Right renal cortex interstitium (tissue), 3 donors: ENCODE data around the gene STX18. TPM values are rescaled to one million over a fixed set of nuclear protein-coding genes. Genes with fewer than 3 reads are reported as not detected.

ENCODE experiments used
- DNase-seq, 3 donors: peaks; one replicate each; pipeline ENCODE4 v3.0.0-alpha.2; 2013; ENCODE audit warnings: low read depth in 3 of 3, low spot score in 2 of 3
- polyA plus RNA-seq, 3 donors: library from polyadenylated mRNA; unstranded; fragments of 120-200 nt; gene quantifications; one replicate each; pipeline ENCODE4 v1.2.1, GENCODE V29; 2013; ENCODE audit not compliant: insufficient read length in 3 of 3

Gene STX18
- polyA plus RNA-seq, 3 donors = 73.9 to 82.1 (median 80.7) TPM

DNA sequence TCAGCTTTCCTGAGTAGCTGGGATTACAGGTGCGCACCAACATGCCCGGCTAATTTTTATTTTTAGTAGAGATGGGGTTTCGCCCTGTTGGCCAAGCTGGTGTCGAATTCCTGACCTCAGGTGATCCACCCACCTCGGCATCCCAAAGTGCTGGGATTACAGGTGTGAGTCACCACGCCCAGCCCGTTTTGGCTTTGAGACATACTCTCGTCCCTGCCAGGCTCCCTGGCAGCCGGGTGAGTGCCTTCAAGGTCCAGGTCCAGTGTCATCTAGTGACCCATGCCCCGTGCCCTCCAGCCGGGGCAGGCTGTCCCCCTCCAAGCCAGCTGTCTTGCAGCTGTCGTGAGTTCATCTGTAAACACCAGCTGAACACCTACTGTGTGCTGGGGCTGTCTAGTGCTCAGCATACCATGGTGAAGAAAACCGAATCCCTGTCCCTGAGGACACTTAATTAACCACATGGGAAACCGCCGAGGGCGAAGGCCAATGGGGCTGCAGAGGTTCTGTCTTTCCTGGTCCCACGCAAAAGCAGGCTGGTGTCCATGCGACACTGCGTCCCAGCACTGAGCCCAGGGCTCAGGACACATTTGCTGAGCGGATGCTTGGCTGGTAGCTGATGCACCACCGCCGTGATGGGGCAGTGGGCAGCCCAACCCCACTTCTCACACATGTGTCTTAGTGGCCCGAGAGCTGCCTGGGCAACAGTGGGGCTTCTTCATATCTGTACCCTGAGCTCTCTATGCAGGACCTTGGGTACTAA lies 133.1 kb downstream of the STX18 start:
- no peak for DNase-seq

DNA sequence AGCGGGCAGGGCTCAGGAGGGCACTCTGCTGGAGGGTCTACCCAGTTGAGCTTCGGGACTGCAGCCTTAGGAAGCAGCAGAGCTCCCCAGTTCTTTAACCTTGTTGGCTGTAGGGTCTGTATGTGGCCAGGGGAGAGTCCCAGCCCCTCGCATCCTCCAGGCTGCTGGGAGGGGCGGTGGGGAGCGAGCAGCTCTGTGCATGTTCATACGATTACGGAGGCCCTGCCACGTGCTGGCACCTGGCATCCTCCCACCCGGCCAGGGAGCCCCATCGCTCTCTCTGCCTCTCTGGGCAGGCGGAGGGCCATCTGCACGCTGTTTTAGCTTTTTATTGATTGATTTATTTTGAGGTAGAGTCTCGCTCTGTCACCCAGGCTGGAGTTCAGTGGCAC lies 133.7 kb downstream of the STX18 start:
- DNase-seq = no peak

DNA sequence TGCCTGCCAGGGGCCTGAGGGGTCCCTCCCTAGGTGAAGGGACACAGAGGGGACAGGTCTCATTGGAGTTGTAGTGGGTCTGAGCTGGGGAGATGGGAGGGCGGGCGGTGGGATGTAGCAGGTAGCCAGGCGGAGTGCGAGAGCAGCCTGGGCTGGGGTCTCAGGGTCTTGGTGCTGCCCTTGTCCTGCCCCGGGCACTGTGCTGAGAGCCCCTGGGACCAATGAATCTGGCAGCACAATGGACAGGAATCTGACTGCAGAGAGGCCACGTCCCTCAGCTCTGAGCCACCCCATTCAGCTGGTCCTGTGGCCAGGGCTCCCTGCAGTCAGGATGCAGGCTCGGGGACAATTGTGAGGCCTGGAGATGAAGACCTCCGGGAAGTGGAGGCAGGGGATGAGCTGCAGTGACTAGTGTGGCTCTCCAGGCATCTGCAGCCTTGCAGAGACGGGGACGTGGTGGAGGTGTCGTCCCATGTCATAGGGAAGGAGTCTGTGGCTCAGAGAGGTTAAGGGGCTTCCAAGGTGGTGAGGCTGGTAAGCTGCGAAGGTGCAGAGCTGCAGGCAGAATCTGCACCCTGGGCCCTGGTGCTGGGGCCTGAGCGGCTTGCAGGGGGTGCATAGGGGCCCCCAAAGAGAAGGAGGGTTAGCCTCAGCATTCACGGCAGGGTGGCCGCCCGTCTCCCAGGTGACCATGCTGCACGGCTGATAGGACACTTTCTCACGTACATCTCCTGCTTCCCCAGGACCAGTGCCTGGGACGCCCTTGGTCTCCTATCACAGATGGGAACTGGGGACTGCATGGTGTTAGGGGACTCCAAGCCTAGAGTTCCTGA lies 134.3 kb downstream of the STX18 start:
- DNase-seq = no peak

DNA sequence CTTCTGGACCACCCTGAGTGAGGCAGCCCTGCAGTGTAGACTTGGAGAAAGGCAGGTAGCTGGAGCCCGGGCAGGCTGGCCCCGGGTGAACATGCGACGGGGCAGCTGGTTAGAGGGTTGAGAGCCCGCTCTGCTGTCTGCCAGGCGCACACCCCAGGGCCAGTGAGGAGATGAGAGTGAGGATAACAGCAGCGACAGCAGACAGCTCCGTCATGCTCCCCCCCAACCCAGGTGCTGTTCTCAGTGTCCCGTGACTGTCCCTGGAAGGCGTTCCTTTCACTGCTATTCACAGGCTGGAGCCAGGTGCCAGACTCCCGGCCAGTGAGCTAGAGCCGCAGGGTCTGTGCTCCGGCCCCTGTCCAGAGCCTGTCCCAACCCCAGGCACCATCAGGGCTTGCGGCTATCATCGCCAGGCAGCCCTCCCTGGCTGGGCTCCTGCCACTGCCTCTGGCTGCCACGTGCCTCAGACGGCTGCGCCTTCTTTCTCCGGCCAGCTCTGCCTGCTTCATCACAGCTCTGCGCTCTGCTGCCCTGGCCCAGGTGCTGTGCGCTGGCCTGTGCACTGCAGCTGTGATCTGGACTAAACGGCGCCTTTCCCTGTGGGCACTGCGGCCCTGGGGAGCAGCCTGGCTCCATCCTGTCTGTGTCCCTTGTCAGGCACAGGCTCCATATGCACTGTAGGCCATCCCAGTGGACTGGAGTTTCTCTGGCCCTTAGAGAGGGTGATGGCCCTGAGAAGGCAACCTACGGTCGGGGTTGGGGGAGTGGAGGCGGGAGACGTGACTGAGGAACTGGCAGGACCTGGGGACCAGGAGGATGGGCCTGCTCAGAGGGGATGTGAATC lies 135.2 kb downstream of the STX18 start:
- no peak for DNase-seq

DNA sequence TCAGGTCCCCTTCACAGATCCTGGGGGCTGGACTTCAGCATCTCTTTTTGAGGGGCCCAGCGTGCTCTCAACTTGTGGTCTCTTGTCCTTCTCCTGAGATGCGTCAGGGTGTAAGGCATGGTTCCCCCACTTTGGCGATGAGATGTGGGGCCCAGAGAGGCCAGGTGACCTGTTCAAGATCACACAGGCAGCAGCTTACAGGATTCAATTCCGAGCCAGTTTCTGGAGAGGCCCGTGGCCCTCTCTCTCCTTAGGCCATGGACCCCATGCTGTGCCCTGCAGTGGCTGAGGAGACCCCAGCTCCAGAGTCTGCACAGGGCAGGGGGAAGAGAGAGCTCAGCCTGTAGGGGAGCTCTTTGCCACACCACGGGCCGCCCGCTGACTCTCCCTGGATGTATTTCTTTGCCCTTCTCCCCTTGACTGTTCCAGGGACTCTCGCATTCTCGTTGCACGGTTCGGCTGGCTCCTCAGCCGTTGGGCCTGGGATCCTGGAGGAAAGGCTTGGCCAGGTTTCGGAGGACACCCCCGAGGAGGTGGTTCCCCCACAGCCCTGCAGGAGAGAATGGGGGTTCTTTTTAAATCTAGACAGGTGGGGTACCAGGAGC lies 136.4 kb downstream of the STX18 start:
- no peak for DNase-seq

DNA sequence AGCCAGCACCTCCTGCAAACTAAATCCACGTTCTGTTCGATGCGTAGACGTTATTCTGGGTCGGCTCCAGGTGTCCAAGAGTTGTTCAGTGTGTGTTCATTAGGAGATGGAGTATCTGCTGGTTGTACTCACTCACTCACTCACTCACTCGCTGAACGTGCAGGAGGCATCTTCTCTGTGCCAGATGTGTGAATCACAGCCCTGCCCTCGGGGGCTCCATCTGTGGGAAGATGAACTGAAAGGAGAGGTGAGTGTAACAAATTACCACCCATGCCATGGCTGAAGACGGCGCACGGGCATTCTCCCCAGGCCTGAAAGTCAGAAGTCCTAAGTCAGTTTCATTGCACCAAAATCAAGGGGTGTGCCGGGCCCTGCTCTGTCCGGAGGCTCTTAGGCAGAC lies 138.9 kb downstream of the STX18 start:
- DNase-seq = no peak

DNA sequence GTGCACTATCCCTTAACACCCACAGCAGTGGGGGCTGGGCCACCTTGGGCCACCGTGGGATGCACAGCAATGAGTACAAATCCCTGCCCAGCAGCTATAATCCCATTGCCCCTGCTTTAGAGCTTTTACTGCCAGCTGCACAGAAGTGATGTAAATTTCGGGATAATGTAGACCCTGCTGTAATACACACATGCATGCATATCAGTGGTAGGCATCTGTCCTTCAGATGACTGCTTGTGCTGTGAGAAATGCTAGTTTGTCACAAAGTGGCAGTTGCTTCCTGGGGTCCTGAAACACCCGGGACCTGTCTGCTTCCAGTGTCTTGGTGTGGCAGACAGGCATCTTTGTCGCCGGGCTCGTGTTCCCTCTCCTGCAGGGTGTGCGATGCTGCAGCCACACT lies 140.8 kb downstream of the STX18 start:
- no peak for DNase-seq

DNA sequence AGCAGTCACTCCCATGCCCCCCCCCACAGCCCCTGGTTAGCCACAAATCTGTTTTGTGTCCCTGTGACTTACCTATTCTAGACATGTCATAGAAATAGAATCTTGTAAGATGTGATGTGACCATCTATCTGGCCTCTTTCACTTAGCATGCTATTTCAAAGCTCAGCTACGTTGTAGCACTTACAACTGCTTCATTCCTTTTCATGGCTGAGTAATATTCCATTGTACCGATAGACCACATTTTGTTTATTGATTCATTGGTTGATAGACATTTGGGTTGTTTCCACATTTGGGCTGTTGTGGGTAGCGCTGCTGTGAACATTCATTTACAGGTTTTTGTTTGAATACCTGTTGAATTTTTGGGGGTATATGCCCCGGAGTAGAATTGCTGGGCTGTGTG lies 143.4 kb downstream of the STX18 start:
- DNase-seq = no peak

DNA sequence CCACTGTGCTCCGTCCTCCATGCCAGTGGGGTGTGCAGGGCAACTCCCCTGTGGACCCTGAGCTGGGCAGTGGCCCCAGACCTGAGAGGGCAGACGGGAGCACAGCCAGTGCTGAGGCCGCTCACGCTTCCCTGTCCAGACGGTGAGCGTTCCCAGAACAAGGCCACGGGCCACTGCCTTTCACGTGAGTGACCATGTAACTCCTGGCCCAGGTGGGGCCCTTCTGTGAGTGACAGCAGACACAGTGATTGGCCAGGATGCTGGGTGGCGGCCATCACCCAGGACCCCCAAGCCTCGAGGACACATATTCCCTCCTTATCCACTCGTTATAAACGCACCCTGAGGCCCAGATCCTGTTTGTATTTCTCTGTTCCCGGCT lies 144.4 kb downstream of the STX18 start:
- no peak for DNase-seq

DNA sequence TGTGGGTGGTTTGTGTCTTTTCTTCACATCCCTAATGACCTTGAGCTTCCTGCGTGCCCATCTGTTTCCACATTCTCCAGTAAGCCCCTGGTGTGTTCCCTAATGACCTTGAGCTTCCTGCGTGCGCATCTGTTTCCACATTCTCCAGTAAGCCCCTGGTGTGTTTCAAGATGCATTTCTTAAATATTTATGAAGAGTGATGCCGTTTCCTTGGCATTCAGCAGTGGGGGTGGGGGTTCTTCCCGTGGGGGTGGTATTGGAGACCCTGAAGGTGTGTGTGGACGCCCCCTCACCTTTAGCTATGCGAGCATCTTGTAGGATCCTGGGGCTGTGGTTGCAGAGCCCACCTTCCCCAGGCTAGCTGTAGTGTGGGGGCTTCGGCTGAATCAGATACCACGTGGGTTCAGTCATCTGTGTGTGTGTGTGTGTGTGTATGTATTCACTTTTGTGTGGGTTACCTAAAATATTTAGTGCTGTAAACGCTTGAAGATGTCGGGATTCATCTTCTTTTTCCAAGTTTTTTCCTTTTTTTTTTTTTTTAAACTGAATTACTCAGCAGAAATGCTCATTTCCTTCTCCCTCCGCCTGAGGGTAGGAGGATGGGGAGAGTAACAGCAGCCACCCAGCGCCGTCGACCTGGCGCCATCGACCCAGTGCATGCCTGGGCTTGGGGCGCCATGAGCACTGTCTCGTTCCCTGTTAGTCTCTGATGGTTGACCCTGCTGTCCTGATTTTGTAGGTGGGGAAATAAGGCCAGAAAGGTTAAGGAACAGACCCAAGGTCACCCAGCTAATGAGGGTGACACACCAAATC lies 145.0 kb downstream of the STX18 start:
- DNase-seq = no peak

DNA sequence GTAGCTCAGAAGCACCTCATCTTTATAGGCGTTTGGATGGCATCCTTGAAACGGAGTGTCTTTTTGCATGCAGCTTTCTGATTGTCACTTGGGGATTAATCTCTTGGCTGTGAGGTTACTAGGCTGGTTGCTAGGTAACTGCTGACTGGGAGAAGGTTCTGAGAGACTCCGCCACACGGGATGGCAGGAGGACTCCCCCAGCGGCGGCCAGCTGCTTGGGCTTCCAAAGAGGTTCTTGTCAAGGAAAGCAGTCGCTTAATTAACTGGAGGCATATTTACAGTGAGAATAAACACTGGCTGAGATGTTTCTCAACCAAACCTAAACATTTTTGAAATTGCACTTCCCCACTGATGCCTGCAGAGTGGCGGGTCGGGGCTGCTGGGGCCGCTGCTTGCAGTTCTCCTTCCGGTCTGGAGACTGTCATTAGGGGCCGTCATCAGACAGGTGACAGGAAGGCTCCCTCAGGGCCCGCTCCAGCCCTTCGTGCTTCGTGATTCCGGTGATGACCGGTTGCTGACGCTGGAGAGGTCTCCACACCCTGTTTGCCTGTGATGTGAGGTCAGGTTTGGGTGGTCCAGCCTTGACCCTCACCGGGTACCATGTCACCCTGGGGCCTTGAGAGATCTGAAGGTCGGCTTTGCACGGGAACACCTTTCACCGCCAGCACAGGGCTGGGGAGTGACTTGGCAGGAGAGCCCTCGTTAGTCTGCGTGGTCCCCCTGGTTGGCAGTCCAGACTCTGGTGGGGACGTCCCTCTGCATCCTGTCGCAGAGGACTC lies 145.8 kb downstream of the STX18 start:
- DNase-seq = no peak

DNA sequence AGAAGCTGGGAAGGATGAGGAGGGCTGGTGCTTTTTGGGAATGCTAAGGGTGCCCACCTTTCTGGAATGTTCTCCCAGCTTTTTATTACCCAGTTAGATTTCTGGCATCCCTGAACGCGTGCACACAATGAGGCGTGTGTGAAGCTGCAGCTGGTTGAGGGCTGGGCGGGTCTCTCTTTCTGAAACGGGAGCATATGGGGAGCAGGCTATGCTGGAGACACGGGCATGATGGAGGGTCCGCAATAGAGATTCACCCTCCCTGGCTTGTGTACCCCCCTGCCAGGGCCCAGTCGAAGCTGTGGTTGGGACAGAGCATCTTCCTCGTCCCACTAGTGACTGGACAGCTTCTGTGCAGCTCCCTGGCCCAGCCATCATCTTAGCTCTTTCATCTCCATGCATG lies 146.5 kb downstream of the STX18 start:
- no peak for DNase-seq

DNA sequence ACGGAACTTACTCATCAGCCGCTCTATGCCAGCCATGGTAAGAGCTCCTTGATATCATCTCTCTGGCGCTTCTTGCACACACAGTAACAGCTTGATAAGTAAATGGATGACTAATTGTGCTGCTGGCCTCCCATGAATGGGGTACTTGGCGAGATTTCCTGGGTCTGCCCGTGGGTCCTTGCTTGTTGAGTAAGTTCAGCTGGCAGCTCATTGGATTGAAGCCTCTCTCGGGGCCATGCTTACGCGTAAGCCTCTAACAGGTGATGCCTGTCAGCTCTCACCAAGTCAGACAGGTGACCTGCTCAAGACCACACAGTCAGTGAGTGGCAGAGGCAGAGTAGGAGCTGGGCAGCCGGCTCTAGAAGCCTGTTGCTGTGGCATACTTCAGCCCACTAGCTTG lies 147.2 kb downstream of the STX18 start:
- no peak for DNase-seq

DNA sequence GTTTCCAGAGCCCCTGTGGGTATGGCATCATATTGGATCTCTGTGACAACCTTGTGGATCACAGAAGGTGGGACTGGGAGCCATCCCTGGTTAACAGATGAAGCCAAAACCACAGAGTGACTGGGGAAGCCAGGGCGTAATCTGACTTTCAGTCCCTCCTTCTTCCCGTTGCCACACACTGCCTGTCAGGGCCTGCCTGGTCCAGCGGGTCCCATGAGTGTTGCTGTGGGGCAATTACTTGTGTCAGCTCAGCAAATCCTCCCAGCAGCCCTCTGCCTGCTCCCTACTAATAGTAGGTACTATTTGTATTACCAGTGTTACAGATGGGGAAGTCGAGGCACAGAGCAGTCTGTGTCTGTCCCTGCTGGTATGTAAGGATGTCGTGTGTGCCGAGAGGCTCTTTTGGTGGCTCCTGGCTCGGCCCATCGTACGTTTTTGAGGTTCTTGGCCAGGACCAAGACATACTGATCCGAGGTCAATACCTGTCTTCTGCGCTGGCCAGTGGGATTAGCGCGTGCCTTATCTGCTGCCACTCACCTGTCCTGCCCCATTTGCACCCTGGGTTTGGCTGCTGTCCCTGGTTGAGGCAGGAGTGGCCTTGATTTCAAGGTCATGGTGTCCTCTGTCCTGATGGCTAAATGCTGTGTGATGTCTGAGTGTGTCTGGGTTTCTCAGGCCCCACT lies 149.2 kb downstream of the STX18 start:
- DNase-seq = no peak

DNA sequence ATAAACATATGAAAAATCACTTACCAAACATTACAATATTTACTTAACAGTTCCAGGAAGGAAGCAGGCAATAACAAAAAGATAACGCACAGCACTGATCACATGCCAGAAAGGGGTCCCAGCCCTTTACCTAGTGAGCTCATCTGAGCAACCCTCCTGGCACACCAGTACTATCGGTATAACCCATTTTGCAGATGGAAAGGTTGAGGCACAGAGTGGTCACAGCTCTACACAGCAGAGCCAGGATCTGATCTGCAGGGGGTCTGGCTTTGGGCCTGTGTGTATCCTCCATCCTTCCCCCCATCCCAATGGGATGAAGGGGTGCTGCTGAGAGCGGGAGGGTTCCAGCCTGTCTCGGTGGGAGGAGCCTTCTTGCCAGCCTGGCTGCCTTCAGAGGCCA lies 150.0 kb downstream of the STX18 start:
- DNase-seq = no peak

DNA sequence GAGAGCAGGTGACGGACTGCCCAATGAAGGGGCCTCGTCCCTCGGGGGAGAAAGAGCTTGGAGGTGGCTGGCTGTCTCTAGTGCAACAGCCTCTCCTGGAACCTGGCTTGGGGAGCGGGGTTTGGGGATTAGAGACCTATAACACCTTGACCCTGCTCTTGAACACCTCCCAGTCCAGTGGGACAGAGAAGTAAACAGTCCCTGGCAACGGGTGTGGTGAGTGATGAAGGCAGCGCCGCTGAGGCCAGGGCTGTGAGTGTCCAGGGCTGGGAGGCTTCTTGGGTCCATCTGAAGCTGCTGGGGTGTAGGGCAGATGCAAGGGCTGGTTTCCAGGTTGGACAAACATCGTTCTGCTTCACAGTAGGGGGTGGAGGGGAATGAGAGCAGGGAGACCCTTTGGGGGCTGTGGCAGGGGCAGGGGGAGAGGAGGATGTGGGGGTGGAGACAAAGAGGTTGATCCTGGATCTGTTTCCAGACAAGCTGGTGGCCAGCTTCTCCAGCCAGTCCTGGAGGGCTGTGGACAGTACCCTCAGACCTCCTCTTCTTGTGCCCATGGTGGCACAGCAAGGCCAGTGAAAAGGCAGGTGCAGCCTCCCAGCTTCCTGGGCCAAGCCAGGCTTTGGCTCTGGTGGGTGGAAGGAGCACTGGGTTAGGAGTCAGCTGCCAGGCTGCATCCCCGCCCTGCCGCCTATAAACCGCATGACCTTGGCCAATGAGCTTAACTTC lies 151.2 kb downstream of the STX18 start:
- no peak for DNase-seq

DNA sequence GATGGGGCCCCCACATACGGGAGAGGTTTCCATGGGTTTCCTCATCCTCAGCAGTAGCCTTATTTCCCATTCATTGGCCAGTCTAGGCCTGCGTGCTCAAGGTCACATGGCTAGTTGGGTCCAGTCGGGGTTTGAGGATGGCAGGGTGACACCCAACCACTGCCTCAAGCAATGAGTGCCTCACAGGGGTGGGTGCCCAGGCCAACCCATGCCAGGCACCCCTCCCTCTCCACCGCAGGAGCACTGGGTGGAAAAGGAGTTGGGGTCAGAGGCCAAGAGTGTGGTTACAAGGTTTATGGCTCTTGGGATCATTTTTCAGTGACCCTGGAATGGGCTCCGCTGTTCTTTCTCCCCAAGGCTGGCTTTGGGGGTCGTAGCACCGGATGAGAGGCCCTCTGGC lies 151.8 kb downstream of the STX18 start:
- DNase-seq = no peak
